Neuronal stem cell (in vitro differentiated cells): Measurements from ENCODE around the gene TUBA4A.

Experiments
- DNase-seq: peaks from one replicate; pipeline ENCODE4 v3.0.0-alpha.2; 2013; ENCODE audit warnings: low spot score
- H2AFZ ChIP-seq: one replicate; pipeline ENCODE4 v1.6.1; 2013; ENCODE audit warnings: mild to moderate bottlenecking, low read length, inconsistent platforms
- H2AK5ac ChIP-seq: 2 replicates; pipeline ENCODE4 v1.6.1; 2013; ENCODE audit warnings: low read depth, mild to moderate bottlenecking, inconsistent platforms, low read length, moderate library complexity, mixed read lengths
- H2BK120ac ChIP-seq: 2 replicates; pipeline ENCODE4 v1.6.1; 2013; ENCODE audit warnings: low read depth, mild to moderate bottlenecking, inconsistent platforms, low read length, moderate library complexity, mixed read lengths
- H2BK12ac ChIP-seq: one replicate; pipeline ENCODE4 v1.6.1; 2013; ENCODE audit warnings: low read length, inconsistent platforms
- H2BK15ac ChIP-seq: 2 replicates; pipeline ENCODE4 v1.6.1; 2013; ENCODE audit warnings: mild to moderate bottlenecking, low read length, inconsistent platforms, mixed read lengths
- H2BK5ac ChIP-seq: one replicate; pipeline ENCODE4 v1.6.1; 2013; ENCODE audit warnings: inconsistent platforms, mild to moderate bottlenecking, low read length, moderate library complexity
- H3K14ac ChIP-seq: one replicate; pipeline ENCODE4 v1.6.1; 2013; ENCODE audit warnings: low read length, inconsistent platforms
- H3K18ac ChIP-seq: 2 replicates; pipeline ENCODE4 v1.6.1; 2013; ENCODE audit warnings: low read length, inconsistent platforms
- H3K23ac ChIP-seq: 2 replicates; pipeline ENCODE4 v1.6.1; 2013; ENCODE audit warnings: low read depth, mild to moderate bottlenecking, mixed read lengths, low read length, inconsistent platforms; ENCODE audit not compliant: poor library complexity
- H3K27ac ChIP-seq: replicated peaks from 3 replicates; pipeline ENCODE4 v1.5.1; 2013; ENCODE audit warnings: low read length, inconsistent platforms
- H3K27me3 ChIP-seq, 3 experiments: 2 replicates each; pipeline ENCODE4 v1.6.1; 2013; ENCODE audit warnings: low read length in 3 of 3, mild to moderate bottlenecking in 2 of 3, inconsistent platforms in 1 of 3, low read depth in 1 of 3, mixed read lengths in 1 of 3, moderate library complexity in 1 of 3; ENCODE audit not compliant: control insufficient read depth in 3 of 3, insufficient read depth in 3 of 3
- H3K36me3 ChIP-seq, 2 donors: replicated peaks in 1 of 2; 2 replicates each; pipeline ENCODE4 v1.6.1; 2013; ENCODE audit warnings: low read length in 2 of 2; ENCODE audit not compliant: control insufficient read depth in 2 of 2, insufficient read depth in 2 of 2
- H3K4ac ChIP-seq: 2 replicates; pipeline ENCODE4 v1.6.1; 2013; ENCODE audit warnings: inconsistent platforms, mild to moderate bottlenecking, low read length, moderate library complexity
- H3K4me1 ChIP-seq, 2 donors: 1 replicate in 1 of 2; 2 replicates in 1 of 2; pipeline ENCODE4 v1.6.1; 2013; ENCODE audit warnings: low read length in 2 of 2, low read depth in 1 of 2; ENCODE audit not compliant: control insufficient read depth in 2 of 2, insufficient read depth in 1 of 2
- H3K4me2 ChIP-seq: one replicate; pipeline ENCODE4 v1.6.1; 2013; ENCODE audit warnings: mild to moderate bottlenecking, low read length, inconsistent platforms; ENCODE audit not compliant: insufficient read depth, poor library complexity, severe bottlenecking
- H3K4me3 ChIP-seq, 2 donors: 2 replicates each; pipeline ENCODE4 v1.5.1; 2013; ENCODE audit warnings: low read length in 2 of 2, mild to moderate bottlenecking in 2 of 2, inconsistent platforms in 1 of 2, moderate library complexity in 1 of 2
- H3K79me1 ChIP-seq: one replicate; pipeline ENCODE4 v1.6.1; 2013; ENCODE audit warnings: low read depth, mild to moderate bottlenecking, inconsistent platforms, low read length, moderate library complexity
- H3K9ac ChIP-seq: one replicate; pipeline ENCODE4 v1.6.1; 2013; ENCODE audit warnings: mild to moderate bottlenecking, low read depth, low read length, inconsistent platforms; ENCODE audit not compliant: poor library complexity
- H3K9me3 ChIP-seq, 2 donors: replicated peaks in 1 of 2; 2 replicates each; pipeline versions ENCODE3 to v1.6.1; 2013; ENCODE audit warnings: low read length in 2 of 2, mild to moderate bottlenecking in 2 of 2, inconsistent platforms in 1 of 2, low read depth in 1 of 2, mixed read lengths in 1 of 2, moderate library complexity in 1 of 2; ENCODE audit not compliant: control insufficient read depth in 2 of 2, insufficient read depth in 1 of 2
- H4K8ac ChIP-seq: one replicate; pipeline ENCODE4 v1.6.1; 2013; ENCODE audit warnings: low read depth, mild to moderate bottlenecking, inconsistent platforms, low read length, moderate library complexity
- H4K91ac ChIP-seq: one replicate; pipeline ENCODE4 v1.6.1; 2013; ENCODE audit warnings: low read length, low read depth, mild to moderate bottlenecking, inconsistent platforms; ENCODE audit not compliant: poor library complexity
- WGBS, 2 donors: extraction: QIAGEN DNeasy Blood & Tissue Kit; methylation state at CpG; one replicate each; pipeline ENCODE4 v1.1.7; 2013; ENCODE audit warnings: missing lambda C conversion rate in 2 of 2, mixed read lengths in 1 of 2; ENCODE audit not compliant: insufficient read length in 2 of 2, insufficient replicate concordance in 1 of 2; ENCODE audit errors: extremely low coverage in 2 of 2; 5-methylcytosine and 5-hydroxymethylcytosine counted together

The TUBA4A gene

GRCh38 chr2:219225350-219225749, 28.4 kb downstream of the TUBA4A start:
- Histone ChIP-seq H2BK5ac (no peak overlapping the region), H2BK12ac (no peak overlapping the region), H3K79me1 (peaks cover 18% of the 10 kb centered on the region), H3K18ac (no peak overlapping the region), H3K27ac (no peak overlapping the region), H3K23ac (no peak overlapping the region), H3K9ac (no peak overlapping the region), H4K91ac (no peak overlapping the region), H4K8ac (no peak overlapping the region), H2AFZ (no peak overlapping the region), H3K4me2 (no peak overlapping the region), H3K4ac (no peak overlapping the region), H3K4me3 (no peak overlapping the region), H2AK5ac (no peak overlapping the region), H3K27me3 (no peaks in the 10 kb centered on the region), H3K9me3 (no peaks in the 10 kb centered on the region), H2BK120ac (no peak overlapping the region), H3K36me3 (peaks cover 43 to 65% of the 10 kb centered on the region in 2 donors), H2BK15ac (no peak overlapping the region), H3K4me1 (peaks cover 4 to 6% of the 10 kb centered on the region in 2 donors), H3K14ac (no peak overlapping the region)
- DNase-seq = no peak
- no CpG with 5 or more reads among the region's 3 CpGs for WGBS, 2 donors

- H3K4me1 ChIP-seq = peaks cover 9 to 13% of the 10 kb centered on the region in 2 donors
- H4K91ac ChIP-seq = no peak overlapping the region
- no peaks in the 10 kb centered on the region for H3K9me3 ChIP-seq
- WGBS, 2 donors = no CpG with 5 or more reads among the region's 31 CpGs
- H3K4me2 ChIP-seq = no peak overlapping the region
- no peak overlapping the region for H3K14ac ChIP-seq
- no peak overlapping the region for H2BK5ac ChIP-seq
- DNase-seq = no peak
- H3K4ac ChIP-seq = no peak overlapping the region
- no peak overlapping the region for H2BK15ac ChIP-seq
- H3K27ac ChIP-seq = no peak overlapping the region
- H3K4me3 ChIP-seq = no peak overlapping the region
- H3K79me1 ChIP-seq = peaks cover 18% of the 10 kb centered on the region
- no peak overlapping the region for H2AK5ac ChIP-seq
- H2BK120ac ChIP-seq = no peak overlapping the region
- peak overlapping the region; percentile 97 for H4K8ac ChIP-seq
- no peaks in the 10 kb centered on the region for H3K27me3 ChIP-seq
- H2BK12ac ChIP-seq = no peak overlapping the region
- no peak overlapping the region for H3K18ac ChIP-seq
- H3K23ac ChIP-seq = peak overlapping the region; percentile 48
- H3K9ac ChIP-seq = no peak overlapping the region
- peaks cover 49 to 75% of the 10 kb centered on the region in 2 donors for H3K36me3 ChIP-seq
- no peak overlapping the region for H2AFZ ChIP-seq
Measured at GRCh38 chr2:219223831-219224610, 29.7 kb downstream of the TUBA4A start.

GRCh38 chr2:219221957-219222518, 31.7 kb downstream of the TUBA4A start:
- H2BK15ac ChIP-seq = no peak overlapping the region
- H3K4me1 ChIP-seq = peaks cover 7 to 12% of the 10 kb centered on the region in 2 donors
- H3K9ac ChIP-seq = no peak overlapping the region
- no peak overlapping the region for H3K23ac ChIP-seq
- H3K4me3 ChIP-seq = no peak overlapping the region
- H2AFZ ChIP-seq = no peak overlapping the region
- no peak overlapping the region for H2AK5ac ChIP-seq
- no peak overlapping the region for H4K91ac ChIP-seq
- WGBS, 2 donors = no CpG with 5 or more reads among the region's 16 CpGs
- no peaks in the 10 kb centered on the region for H3K9me3 ChIP-seq
- no peak for DNase-seq
- no peak overlapping the region for H3K4me2 ChIP-seq
- H2BK5ac ChIP-seq = peak overlapping the region; percentile 66
- peaks cover 5% of the 10 kb centered on the region for H3K79me1 ChIP-seq
- no peak overlapping the region for H3K4ac ChIP-seq
- no peak overlapping the region for H3K14ac ChIP-seq
- H3K27ac ChIP-seq = no peak overlapping the region
- H4K8ac ChIP-seq = no peak overlapping the region
- no peak overlapping the region for H2BK12ac ChIP-seq
- H3K27me3 ChIP-seq = no peaks in the 10 kb centered on the region
- H2BK120ac ChIP-seq = no peak overlapping the region
- H3K18ac ChIP-seq = no peak overlapping the region
- peaks cover 49 to 69% of the 10 kb centered on the region in 2 donors for H3K36me3 ChIP-seq

GRCh38 chr2:219220652-219221402, 32.9 kb downstream of the TUBA4A start:
- H2AK5ac ChIP-seq = no peak overlapping the region
- H2BK15ac ChIP-seq = no peak overlapping the region
- no peak overlapping the region for H3K4me3 ChIP-seq
- H2BK5ac ChIP-seq = no peak overlapping the region
- no peak overlapping the region for H2AFZ ChIP-seq
- no peak overlapping the region for H4K91ac ChIP-seq
- no peak for DNase-seq
- peaks cover 7 to 12% of the 10 kb centered on the region in 2 donors for H3K4me1 ChIP-seq
- H3K4ac ChIP-seq = no peak overlapping the region
- H3K27ac ChIP-seq = no peak overlapping the region
- H3K36me3 ChIP-seq = peaks cover 51 to 70% of the 10 kb centered on the region in 2 donors
- no peaks in the 10 kb centered on the region for H3K9me3 ChIP-seq
- H2BK12ac ChIP-seq = no peak overlapping the region
- no peak overlapping the region for H2BK120ac ChIP-seq
- no peaks in the 10 kb centered on the region for H3K27me3 ChIP-seq
- no peak overlapping the region for H3K4me2 ChIP-seq
- H4K8ac ChIP-seq = no peak overlapping the region
- H3K79me1 ChIP-seq = peaks cover 2% of the 10 kb centered on the region
- no peak overlapping the region for H3K14ac ChIP-seq
- no peak overlapping the region for H3K18ac ChIP-seq
- no CpG with 5 or more reads among the region's 19 CpGs for WGBS, 2 donors
- H3K23ac ChIP-seq = no peak overlapping the region
- H3K9ac ChIP-seq = no peak overlapping the region
